HepG2 (cell line): ENCODE results near the gene AHNAK. TPM values are rescaled to one million over a fixed set of nuclear protein-coding genes. Genes with fewer than 3 reads are reported as not detected.

Source experiments
- ATAC-seq: fragments of 200-7000 bp; cut with Tn5 transposase; 3 replicates; pipeline ENCODE4 v1.9.1; 2020; ENCODE audit warnings: mild to moderate bottlenecking, moderate library complexity
- BruUV-seq: library from RNA; stranded (reverse); fragments of 400-500 nt; replicated peaks from 2 replicates; lab custom pipeline; 2021; lab: Mats Ljungman, UMichigan
- CTCF ChIA-PET: fragments of 300-600 bp; formaldehyde crosslinking; extraction: SDS; loops from one replicate; lab custom pipeline; 2021; ENCODE audit warnings: low total read pairs, inconsistent platforms, low intra/inter-chr PET ratio; lab: Yijun Ruan, JAX
- POLR2A ChIA-PET: fragments of 350-600 bp; sonication (Branson Sonifier 250); formaldehyde crosslinking; loops from one replicate; lab custom pipeline; 2020; ENCODE audit warnings: antibody characterized with exemption, inconsistent platforms; lab: Yijun Ruan, JAX
- DNase-seq: peaks from one replicate; pipeline ENCODE4 v3.0.0-alpha.2; 2015; ENCODE audit warnings: low spot score
- FAIRE-seq: peaks from 3 replicates; lab custom pipeline; 2011; peaks lifted over from hg19 to GRCh38; lab: Jason Lieb, UNC
- H2AFZ ChIP-seq: one replicate; pipeline ENCODE4 v1.6.1; 2011; ENCODE audit warnings: low read length, inconsistent platforms
- H3K27ac ChIP-seq: fragments of 300-600 bp; 3 replicates; pipeline ENCODE4 v1.8.0; 2011; ENCODE audit warnings: mixed run types, mild to moderate bottlenecking, mixed read lengths, low read length, inconsistent platforms; ENCODE audit not compliant: insufficient read depth; ENCODE audit errors: extremely low read length
- H3K27me3 ChIP-seq, 2 experiments: fragments of 200-600 bp in 1 of 2; 2 replicates in 1 of 2; 3 replicates in 1 of 2; pipeline versions ENCODE4 v1.6.0 to v1.8.0; 2011; ENCODE audit warnings: low read length in 2 of 2, mild to moderate bottlenecking in 2 of 2, moderate library complexity in 2 of 2, inconsistent platforms in 1 of 2; ENCODE audit not compliant: insufficient read depth in 2 of 2, control insufficient read depth in 1 of 2
- H3K36me3 ChIP-seq, 2 experiments: fragments of 200-600 bp in 1 of 2; replicated peaks in 1 of 2; 2 replicates in 1 of 2; 3 replicates in 1 of 2; pipeline versions ENCODE4 v1.5.1 to v1.8.0; 2011; ENCODE audit warnings: low read length in 2 of 2, inconsistent platforms in 1 of 2; ENCODE audit not compliant: insufficient read depth in 2 of 2, control insufficient read depth in 1 of 2
- H3K4me1 ChIP-seq: 2 replicates; pipeline ENCODE4 v1.5.1; 2012; ENCODE audit warnings: low read length, inconsistent platforms; ENCODE audit not compliant: insufficient read depth
- H3K4me2 ChIP-seq: 2 replicates; pipeline ENCODE4 v1.6.0; 2011; ENCODE audit warnings: low read depth, low read length, inconsistent platforms
- H3K4me3 ChIP-seq, 3 experiments: fragments of 200-600 bp in 1 of 3; sonication (generic), shearing (Covaris generic) in 1 of 3; replicated peaks in 1 of 3; 2 replicates each; pipeline ENCODE4 v1.5.1; 2011 to 2016; ENCODE audit warnings: low read length in 3 of 3, inconsistent platforms in 2 of 3, low read depth in 2 of 3, mild to moderate bottlenecking in 2 of 3, control low read depth in 1 of 3, mixed read lengths in 1 of 3; ENCODE audit not compliant: insufficient read depth in 1 of 3
- H3K79me2 ChIP-seq: one replicate; pipeline ENCODE4 v1.6.1; 2011; ENCODE audit warnings: low read length, inconsistent platforms; ENCODE audit not compliant: insufficient read depth
- H3K9ac ChIP-seq: 2 replicates; pipeline ENCODE4 v1.6.0; 2011; ENCODE audit warnings: mild to moderate bottlenecking, low read depth, low read length, inconsistent platforms; ENCODE audit not compliant: insufficient read depth
- H3K9me3 ChIP-seq: 2 replicates; pipeline ENCODE4 v1.5.1; 2012; ENCODE audit warnings: mild to moderate bottlenecking, low read length
- H4K20me1 ChIP-seq: 2 replicates; pipeline ENCODE4 v1.6.0; 2011; ENCODE audit warnings: inconsistent platforms, mild to moderate bottlenecking, low read length, moderate library complexity; ENCODE audit not compliant: insufficient read depth
- BCL6 ChIP-seq: IDR thresholded peaks from 2 replicates; pipeline ENCODE4 v1.6.1; 2016; ENCODE audit warnings: missing genetic modification reagents, missing compliant biosample characterization
- PITX1 ChIP-seq: sonication (generic); formaldehyde crosslinking; IDR thresholded peaks from 2 replicates; pipeline ENCODE4 v1.5.1; 2020; ENCODE audit warnings: mild to moderate bottlenecking, missing genetic modification reagents
- TERF1 ChIP-seq: sonication (generic); formaldehyde crosslinking; IDR thresholded peaks from 2 replicates; pipeline ENCODE4 v1.8.0; 2022; ENCODE audit warnings: mild to moderate bottlenecking, missing genetic modification reagents, moderate library complexity
- ZBTB7B ChIP-seq: sonication (generic); formaldehyde crosslinking; IDR thresholded peaks from 2 replicates; pipeline ENCODE4 v1.4.0; 2020; ENCODE audit warnings: missing genetic modification reagents
- WGBS: methylation state at CpG from one replicate; pipeline ENCODE4 v1.1.6; 2017; ENCODE audit warnings: low lambda C conversion rate; 5-methylcytosine and 5-hydroxymethylcytosine counted together
- in situ Hi-C: cut with HindIII; loops from 2 replicates; pipeline ENCODE4 v1.10.0; 2017; ENCODE audit warnings: low pct_unique_long_range_greater_than_20kb; ENCODE audit not compliant: extremely low pct_ligation_motif_present
- intact Hi-C: fragments of 100-400 bp; cut with micrococcal nuclease; formaldehyde crosslinking; loops from one replicate; pipeline ENCODE4 v1.10.0; 2022; ENCODE audit not compliant: unreplicated experiment
- polyA plus RNA-seq, 8 experiments: library from polyadenylated mRNA; depleted of rRNA in 3 of 8; stranded (reverse) in 7 of 8; unstranded in 1 of 8; fragments of >200 nt; fragmentation: Illumina TruSeq in 4 of 8; extraction: Trizol in 4 of 8; gene quantifications; 2 replicates each; pipeline versions ENCODE4 v1.2.1 to v1.2.3, GENCODE V29; 2011 to 2016; ENCODE audit warnings: low read depth in 4 of 8, missing spikeins in 1 of 8, mixed read lengths in 1 of 8; ENCODE audit not compliant: insufficient read depth in 1 of 8
- total RNA-seq, 5 experiments: library from RNA; depleted of rRNA; stranded (reverse); fragments of >200 nt; fragmentation: Illumina TruSeq; extraction: Trizol; gene quantifications; 2 replicates each; pipeline ENCODE4 v1.2.3, GENCODE V29; 2016; ENCODE audit warnings: low read depth in 1 of 5

The AHNAK gene
- total and polyA plus RNA-seq, 2 of the 13 experiments (the other 11 are each of a cell fraction or from before 2014, with no cell fraction given), result 23.4 to 25.0 TPM

GRCh38 chr11:62504158-62504973 lies 42.2 kb downstream of the AHNAK start:
- Histone ChIP-seq H3K27ac (no peak overlapping the region), H3K9me3 (no peaks in the 10 kb centered on the region), H3K4me1 (peaks cover 98% of the 10 kb centered on the region), H3K27me3 (peaks cover 5 to 29% of the 10 kb centered on the region in 2 experiments; a peak in 4 of 5 replicates), H2AFZ (no peak overlapping the region), H3K4me3 (no peak overlapping the region; a peak in 1 of 6 replicates), H3K4me2 (peak overlapping the region; percentile 25; the same call in 1 of the 2 replicates), H4K20me1 (no peaks in the 10 kb centered on the region), H3K9ac (no peak overlapping the region), H3K36me3 (no peaks in the 10 kb centered on the region), H3K79me2 (no peaks in the 10 kb centered on the region)
- TF ChIP-seq ZBTB7B (CRISPR knock-in tag) (0 out of 2 replicates have a peak, but pooled peaks have one; percentile 21), PITX1 (CRISPR knock-in tag) (peak; percentile 70; the same call in 1 of the 2 replicates), BCL6 (CRISPR knock-in tag) (peak; percentile 99), TERF1 (CRISPR knock-in tag) (no peak)
- FAIRE-seq (no peak), ATAC-seq (no peak), DNase-seq (no peak)
- intact Hi-C loops (no loop called here), in situ Hi-C loops (no loop called here)
- ChIA-PET CTCF (no interaction called here), POLR2A (interaction anchor here (1.2 kb wide), 1 partner anchor 10 kb away, joined by 3 read pairs; no protein-coding TSS in a partner anchor)
- 6% methylated on average over 13 of the region's 15 CpGs for WGBS
- BruUV-seq, result no TSS peak
